ENCODE results near the gene CAMTA1. TPM values are rescaled to one million over a fixed set of nuclear protein-coding genes. Genes with fewer than 3 reads are reported as not detected.

Gene CAMTA1
- total and polyA plus RNA-seq, 8 donors: 42.8 to 213 (median 118) TPM

DNA sequence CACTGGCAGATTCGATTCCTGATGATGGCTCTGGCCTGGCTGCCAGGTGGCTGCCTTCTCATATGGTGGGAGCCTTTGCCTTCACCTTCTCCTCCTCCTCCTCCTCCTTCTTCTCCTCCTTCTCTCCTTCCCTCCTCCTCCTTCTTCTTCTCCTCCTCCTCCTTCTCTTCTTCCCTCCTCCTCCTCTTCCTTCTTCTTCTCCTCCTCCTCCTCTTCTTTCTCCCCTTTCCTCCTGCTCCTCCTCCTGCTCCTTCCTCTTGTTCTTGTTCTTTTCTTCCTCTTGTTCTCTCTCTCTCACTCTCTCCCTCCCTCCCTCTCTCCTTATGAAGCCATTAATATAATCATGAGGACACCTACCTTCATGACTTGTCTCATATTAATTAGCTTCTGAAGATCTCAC, 278.7 kb downstream of the CAMTA1 start:
- intact Hi-C loops (cut with DNase I; ENCODE audit: low total_unique reads): no loop called here
- no peaks in the 10 kb centered on the region for H3K36me3 ChIP-seq
- no peak for DNase-seq
- TF ChIP-seq POLR2A (IDR thresholded peaks at IDR 0.05) (no peak), POLR2AphosphoS5 (IDR thresholded peaks at IDR 0.05) (no peak), EP300 (IDR thresholded peaks at IDR 0.05) (no peak)
- TF ChIP-seq, protein P1, sequence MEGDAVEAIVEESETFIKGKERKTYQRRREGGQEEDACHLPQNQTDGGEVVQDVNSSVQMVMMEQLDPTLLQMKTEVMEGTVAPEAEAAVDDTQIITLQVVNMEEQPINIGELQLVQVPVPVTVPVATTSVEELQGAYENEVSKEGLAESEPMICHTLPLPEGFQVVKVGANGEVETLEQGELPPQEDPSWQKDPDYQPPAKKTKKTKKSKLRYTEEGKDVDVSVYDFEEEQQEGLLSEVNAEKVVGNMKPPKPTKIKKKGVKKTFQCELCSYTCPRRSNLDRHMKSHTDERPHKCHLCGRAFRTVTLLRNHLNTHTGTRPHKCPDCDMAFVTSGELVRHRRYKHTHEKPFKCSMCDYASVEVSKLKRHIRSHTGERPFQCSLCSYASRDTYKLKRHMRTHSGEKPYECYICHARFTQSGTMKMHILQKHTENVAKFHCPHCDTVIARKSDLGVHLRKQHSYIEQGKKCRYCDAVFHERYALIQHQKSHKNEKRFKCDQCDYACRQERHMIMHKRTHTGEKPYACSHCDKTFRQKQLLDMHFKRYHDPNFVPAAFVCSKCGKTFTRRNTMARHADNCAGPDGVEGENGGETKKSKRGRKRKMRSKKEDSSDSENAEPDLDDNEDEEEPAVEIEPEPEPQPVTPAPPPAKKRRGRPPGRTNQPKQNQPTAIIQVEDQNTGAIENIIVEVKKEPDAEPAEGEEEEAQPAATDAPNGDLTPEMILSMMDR (IDR thresholded peaks at IDR 0.05): no peak
- H3K9me3 ChIP-seq: no peaks in the 10 kb centered on the region
- H3K27me3 ChIP-seq: peaks cover 0 to 31% (median 0%) of the 10 kb centered on the region in 3 donors
- H3K27ac ChIP-seq: no peak overlapping the region
- WGBS, 5 donors: 67 to 92% (median 80%) methylated on average over 1 of the region's 1 CpG
- H3K4me1 ChIP-seq: no peaks in the 10 kb centered on the region
- H3K4me3 ChIP-seq: no peak overlapping the region

DNA sequence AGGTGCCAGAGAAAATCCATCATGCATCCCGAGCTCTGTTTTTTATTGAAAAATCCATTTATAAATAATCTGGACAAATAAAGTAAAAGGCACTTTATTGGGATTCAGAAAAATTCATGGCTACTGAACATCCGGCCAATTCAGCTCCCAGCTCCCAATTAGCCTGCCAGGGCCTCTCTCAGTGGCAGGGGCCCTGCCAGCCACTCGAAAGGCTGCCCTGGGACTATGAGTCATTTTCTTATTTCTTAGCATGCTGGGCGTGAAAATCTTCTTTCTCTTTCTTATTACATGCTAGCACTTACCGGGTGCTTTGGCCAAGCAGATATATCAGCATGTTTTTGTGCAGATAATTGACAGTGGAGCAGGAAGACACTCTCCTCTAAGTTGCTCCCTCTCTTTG, 283.3 kb downstream of the CAMTA1 start:
- WGBS, 5 donors: 78 to 85% (median 83%) methylated on average over 5 of the region's 5 CpGs
- Histone ChIP-seq H3K4me1 (peaks cover 0 to 8% (median 7%) of the 10 kb centered on the region in 4 donors), H3K9me3 (no peaks in the 10 kb centered on the region), H3K36me3 (no peaks in the 10 kb centered on the region), H3K4me3 (no peak overlapping the region), H3K27ac (no peak overlapping the region), H3K27me3 (peaks cover 0 to 49% (median 0%) of the 10 kb centered on the region in 3 donors)
- intact Hi-C loops (cut with DNase I; ENCODE audit: low total_unique reads): no loop called here
- TF ChIP-seq POLR2A (IDR thresholded peaks at IDR 0.05) (no peak), POLR2AphosphoS5 (IDR thresholded peaks at IDR 0.05) (no peak), EP300 (IDR thresholded peaks at IDR 0.05) (no peak)
- TF ChIP-seq, protein P1 (IDR thresholded peaks at IDR 0.05): no peak
- DNase-seq: no peak

DNA sequence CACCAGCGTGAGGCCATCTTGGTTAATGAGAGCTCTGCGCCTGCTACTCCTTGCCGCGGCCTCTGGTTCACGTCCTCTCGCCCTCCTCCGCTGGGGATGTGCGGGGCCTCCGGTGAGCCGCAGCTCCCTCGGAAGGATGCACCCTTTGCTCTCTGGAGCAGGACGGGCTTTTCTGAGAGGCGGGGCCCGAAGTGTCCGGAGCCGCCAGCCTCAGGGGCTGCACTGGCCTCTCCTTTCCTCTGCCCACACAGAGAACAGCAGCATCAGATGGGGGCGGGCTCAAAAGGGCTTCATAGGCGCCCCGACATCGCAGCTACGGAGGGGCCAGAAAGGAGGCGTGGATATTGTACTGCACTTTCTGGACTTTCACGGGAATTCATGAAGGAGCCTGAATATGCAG, 284.7 kb downstream of the CAMTA1 start:
- Histone ChIP-seq H3K9me3 (no peaks in the 10 kb centered on the region), H3K27ac (no peak overlapping the region), H3K4me1 (peaks cover 0 to 8% (median 7%) of the 10 kb centered on the region in 4 donors), H3K27me3 (peaks cover 0 to 38% (median 0%) of the 10 kb centered on the region in 3 donors), H3K36me3 (no peaks in the 10 kb centered on the region), H3K4me3 (peak overlapping the region; percentile 21 to 37 (median 34))
- 9 to 17% (median 10%) methylated on average over 16 to 23 of the region's 23 CpGs for WGBS, 5 donors
- peak in 1 of 2 donors; percentile 18 for DNase-seq
- TF ChIP-seq POLR2AphosphoS5 (IDR thresholded peaks at IDR 0.05) (no peak), EP300 (IDR thresholded peaks at IDR 0.05) (no peak), POLR2A (IDR thresholded peaks at IDR 0.05) (no peak)
- intact Hi-C loops (cut with DNase I; ENCODE audit: low total_unique reads): loop anchor here (5.0 kb wide), 1 partner anchor 348 kb away; no protein-coding TSS in a partner anchor

DNA sequence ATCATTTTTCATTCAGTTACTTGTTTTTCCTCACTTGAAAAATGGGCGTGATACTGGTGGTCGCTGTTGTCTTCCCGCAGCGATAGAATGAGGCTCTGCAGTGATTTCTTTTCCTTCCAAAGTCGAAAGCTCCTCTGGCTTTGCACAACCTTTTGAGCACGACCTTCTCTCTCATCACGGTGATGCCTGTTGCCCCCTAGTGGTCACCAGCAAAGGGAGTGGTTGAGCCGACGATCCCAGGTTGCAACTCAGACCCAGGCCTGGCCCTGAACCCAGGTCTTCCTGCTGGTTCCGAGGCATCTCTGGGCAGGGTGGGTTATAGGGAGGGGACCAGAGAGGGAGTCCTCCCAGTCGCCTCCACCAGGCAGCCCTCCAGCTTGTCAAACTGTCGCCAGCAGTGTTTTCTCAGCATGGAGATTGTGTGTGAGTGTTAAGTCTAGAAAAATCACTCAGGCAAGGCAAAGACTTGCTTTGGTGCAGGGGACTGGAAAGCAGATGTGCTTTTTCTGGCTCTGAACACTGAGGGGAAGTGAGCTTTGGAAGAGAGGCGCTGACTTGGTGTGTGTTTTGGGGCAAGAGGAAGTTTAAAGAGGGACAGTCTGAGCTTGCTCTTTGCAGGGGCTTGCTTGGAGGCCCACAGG, 285.3 kb downstream of the CAMTA1 start:
- WGBS, 5 donors: 6 to 12% (median 10%) methylated on average over 13 of the region's 13 CpGs
- Histone ChIP-seq H3K9me3 (no peaks in the 10 kb centered on the region), H3K27me3 (peaks cover 0 to 36% (median 0%) of the 10 kb centered on the region in 3 donors), H3K4me3 (peak overlapping the region; percentile 21 to 37 (median 34)), H3K36me3 (no peaks in the 10 kb centered on the region), H3K27ac (no peak overlapping the region), H3K4me1 (peaks cover 0 to 8% (median 7%) of the 10 kb centered on the region in 4 donors)
- intact Hi-C loops (cut with DNase I; ENCODE audit: low total_unique reads): loop anchor here (5.0 kb wide), 1 partner anchor 348 kb away; no protein-coding TSS in a partner anchor
- no peak for TF ChIP-seq POLR2AphosphoS5 (IDR thresholded peaks at IDR 0.05)
- TF ChIP-seq EP300 (IDR thresholded peaks at IDR 0.05): no peak
- TF ChIP-seq, protein P1 (IDR thresholded peaks at IDR 0.05): peak in 5 of 7 experiments; percentile 53 to 83 (median 78)
- peak; percentile 56 to 86 for DNase-seq

DNA sequence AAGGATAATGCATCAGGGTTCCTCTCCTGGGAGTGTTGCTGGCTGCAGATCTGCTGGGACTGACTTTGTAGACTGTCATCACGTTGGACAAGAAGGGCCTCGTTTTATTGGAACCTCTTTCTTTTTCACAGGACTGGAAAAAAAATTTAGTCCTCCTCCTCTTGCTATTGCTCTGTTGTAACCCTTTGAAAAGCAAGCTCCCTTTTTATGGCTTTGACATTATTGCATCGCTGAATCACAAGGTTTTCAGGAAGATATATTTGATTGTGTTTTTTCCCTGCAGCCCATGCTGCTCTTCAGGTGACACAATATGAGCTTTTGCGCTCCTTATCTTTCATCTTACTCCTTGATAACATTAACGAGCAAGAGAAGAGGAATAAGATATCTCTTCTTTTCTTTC, 290.9 kb downstream of the CAMTA1 start:
- no peak overlapping the region for H3K27ac ChIP-seq
- DNase-seq: no peak
- H3K4me3 ChIP-seq: no peak overlapping the region
- H3K4me1 ChIP-seq: no peaks in the 10 kb centered on the region
- TF ChIP-seq POLR2AphosphoS5 (IDR thresholded peaks at IDR 0.05): no peak
- TF ChIP-seq, protein P1 (IDR thresholded peaks at IDR 0.05): no peak
- 60 to 73% (median 70%) methylated on average over 5 of the region's 5 CpGs for WGBS, 5 donors
- H3K27me3 ChIP-seq: peaks cover 0 to 11% (median 0%) of the 10 kb centered on the region in 3 donors
- H3K36me3 ChIP-seq: no peaks in the 10 kb centered on the region
- H3K9me3 ChIP-seq: peaks cover 6 to 23% (median 21%) of the 10 kb centered on the region in 4 donors
- intact Hi-C loops (cut with DNase I; ENCODE audit: low total_unique reads): no loop called here

All from stomach (tissue), 9 donors.